GM19463 (cell line): ENCODE data around the gene SCFD2.
"Not testable (repeated sequence)": the region's sequence is repeated elsewhere in the genome, so short reads cannot be mapped to it uniquely, and the experiment has no call there.

Experiments used
- ATAC-seq: cut with Tn5 transposase; IDR thresholded peaks from one replicate; pipeline ENCODE4 v1.9.1; 2021; ENCODE audit warnings: mild to moderate bottlenecking, moderate library complexity; ENCODE audit not compliant: unreplicated experiment

Gene SCFD2

DNA sequence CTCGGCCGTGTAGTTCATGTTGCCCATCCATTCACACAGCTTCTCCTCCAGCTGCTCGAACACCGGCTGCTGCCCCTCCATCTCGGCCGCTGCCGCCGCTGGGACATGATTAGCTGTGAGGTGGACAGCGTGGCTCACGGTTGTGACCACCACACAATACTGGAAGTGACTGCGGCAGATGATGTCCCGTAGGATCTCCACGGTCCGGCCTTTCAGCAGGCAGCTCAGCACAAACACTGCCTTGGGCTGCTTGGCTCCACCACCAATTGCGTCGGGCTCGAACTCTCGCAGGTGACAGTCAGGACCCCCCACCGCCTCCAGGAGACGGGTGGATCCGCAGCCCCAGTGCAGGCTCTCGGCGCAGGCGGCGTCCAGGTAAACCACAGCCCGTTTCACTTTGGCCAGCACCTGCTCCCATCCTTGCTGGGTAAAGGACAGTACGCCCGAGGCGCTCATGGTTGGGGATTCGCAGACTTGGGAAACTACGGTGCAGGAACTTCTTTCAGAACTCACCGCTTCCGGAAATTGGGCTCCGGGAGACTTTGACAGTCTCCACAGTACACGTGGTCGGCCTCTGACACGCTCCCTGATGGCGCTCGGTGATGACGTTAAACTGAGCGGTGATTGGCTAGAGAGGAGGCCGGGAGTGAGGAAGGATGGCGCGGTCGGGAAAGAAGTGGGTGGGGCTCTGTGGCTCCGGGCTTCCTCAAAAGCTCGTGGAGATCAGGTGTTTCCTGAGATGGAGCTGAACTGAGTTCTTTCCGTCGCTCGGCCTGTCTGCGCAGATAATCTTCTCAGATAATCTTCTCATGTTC is at the start of gene SCFD2:
SCFD2 (minus strand) TSS at position 576 of the 815 bp plus-strand sequence.
- ATAC-seq: peak; percentile 99

GRCh38 chr4:53409479-53409878 is 43.6 kb upstream of the SCFD2 start:
- ATAC-seq: not testable (repeated sequence)

DNA sequence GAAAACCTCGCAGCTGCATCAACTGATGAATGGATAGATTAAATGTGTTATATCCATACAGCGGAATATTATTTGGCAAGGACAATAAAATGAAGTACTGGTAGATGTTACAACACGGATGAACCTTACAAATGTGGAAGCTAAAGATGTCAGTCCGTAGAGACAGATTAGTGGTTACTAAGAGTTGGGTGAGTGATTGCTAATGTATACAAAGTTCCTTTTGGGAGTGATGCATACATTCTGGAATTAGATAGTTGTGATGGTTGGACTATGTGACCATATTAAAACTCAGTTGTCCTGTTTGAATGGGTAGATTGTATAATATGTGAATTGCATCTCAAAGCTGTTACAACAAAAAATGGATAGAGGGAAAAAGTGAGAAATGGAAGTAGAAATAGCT is 14.4 kb upstream of the SCFD2 start:
- no peak for ATAC-seq

DNA sequence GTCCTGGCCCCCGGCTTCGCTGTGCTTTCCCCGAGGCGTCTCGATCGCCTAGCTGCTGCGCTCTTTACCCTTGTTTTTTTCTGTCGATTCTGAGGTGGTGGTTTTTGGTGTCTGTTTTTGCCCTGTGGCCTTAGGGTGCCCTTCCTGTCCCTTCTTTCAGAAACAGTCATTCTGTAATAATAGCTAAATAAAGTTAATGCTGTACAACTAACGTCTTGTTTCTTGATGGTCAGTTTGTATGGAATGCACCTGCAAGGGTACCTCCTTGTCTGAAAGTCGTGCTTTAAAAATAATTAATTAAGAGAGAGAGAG is 12.3 kb upstream of the SCFD2 start:
- ATAC-seq: peak; percentile 30

- ATAC-seq: peak; percentile 91
Measured at GRCh38 chr4:53377319-53378170, 11.7 kb upstream of the SCFD2 start, which contains the start of gene FIP1L1. TSS of gene FIP1L1 (plus strand) at chr4:53377641. CDS start at chr4:53377839, 198 bp downstream.

DNA sequence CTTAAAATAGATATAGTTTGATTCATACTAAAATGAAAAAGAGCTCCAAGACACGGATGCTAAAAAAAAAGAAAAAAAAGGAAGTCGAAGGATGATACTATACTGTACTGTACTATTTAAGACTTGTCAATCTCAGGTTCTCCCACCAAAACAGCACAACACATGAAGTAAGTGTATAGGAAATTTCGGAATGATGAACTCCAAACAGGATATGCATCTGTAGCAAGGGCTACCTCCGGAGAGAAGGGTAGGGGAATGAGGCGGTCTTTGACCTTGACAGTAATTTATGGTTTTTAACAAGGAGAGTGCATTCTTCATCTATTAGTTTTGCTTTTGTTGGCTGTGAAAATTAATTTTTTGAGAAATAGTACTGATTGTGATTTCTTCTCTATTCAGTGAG is 11.0 kb upstream of the SCFD2 start:
- no peak for ATAC-seq

DNA sequence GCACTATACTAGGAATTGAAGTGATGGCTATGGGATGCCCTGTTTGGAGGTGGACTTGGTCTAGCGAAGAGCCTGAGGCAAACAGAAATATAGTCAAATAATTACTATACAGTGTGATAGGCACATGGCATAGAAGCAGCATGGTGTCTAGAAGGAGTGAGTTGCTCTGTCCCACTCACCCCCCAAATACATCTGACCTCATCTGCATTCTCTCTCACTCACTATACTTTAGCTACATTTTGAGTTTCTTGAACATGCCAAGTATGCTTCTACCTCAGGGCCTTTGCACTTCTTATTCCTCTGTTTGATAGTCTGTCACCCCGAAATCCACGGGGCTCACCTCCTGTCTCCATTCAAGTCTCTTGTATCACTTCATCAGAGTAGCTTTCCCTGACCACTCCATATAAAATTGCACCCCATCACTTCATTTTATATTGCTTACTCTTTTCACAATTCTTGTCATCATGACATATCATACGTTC is 9.0 kb upstream of the SCFD2 start:
- no peak for ATAC-seq

DNA sequence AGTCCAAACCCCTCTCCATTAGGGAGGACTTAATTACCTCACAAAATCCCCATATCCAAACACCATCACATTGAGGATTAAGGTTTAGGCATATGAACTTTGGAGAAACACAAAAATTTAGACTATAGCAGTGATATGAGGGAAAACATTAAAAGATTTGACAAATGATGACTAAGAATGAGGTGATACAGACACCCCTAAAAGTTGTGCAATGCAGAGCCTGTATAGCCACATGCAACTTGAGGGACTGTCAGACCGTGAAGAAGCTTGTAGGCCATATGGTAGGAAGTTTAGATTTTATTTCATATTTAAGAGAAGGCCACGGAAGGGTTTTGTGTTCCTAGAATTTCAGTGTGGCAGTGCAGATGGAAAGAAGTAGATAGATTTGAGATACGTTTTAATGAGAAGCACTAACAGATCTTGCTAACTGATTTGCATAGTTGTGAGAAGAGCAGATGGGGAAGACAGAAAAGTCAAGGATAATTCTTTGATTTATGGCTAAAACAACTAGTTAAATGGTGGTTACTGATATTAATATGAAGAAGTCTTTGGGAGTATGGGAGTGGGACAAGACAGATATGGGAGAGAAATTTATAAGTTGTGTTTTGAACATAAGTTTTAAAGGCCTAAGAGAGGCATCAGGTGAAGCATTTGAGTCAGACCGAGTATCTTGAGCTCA is 6.1 kb upstream of the SCFD2 start:
- no peak for ATAC-seq

GRCh38 chr4:53371049-53371448 is 5.2 kb upstream of the SCFD2 start:
- ATAC-seq: no peak

DNA sequence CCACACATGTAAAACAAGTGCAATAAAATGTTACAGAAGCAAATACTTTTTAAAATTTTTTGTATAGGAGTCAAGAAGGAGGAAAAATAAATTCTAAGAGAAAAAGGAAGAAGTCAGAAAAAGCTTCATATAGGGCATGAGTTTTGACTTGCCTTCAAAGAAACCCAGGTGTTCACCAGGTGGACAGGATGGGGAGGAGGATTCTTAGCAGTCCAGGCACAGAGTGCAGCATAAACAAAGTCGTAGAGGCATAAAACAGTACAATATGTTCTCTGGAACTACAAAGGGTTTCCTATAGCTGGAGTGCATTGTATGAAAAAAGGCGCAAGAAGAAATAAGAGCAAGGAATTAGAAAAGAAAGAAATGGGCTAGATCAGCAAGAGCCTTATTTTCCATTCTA is 1.9 kb upstream of the SCFD2 start:
- no peak for ATAC-seq

DNA sequence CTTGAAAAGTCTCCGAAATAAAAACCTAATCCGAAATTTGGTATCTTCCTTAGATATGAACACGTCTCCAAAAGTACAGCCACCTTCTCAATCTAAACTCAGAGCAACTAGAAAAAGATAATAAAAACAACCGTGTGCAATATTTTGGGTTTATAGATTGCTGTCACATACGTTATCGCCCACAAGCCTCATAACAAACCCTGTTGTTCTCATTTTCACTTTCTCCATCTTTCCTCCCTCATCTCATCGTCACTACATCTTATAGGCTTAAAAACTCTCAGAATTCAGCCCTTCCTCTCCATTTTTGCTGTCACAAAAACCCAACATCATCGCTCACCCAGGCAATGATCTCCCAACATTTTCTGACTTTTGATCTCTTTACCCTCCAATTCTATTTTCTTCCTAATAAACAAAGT is 448 bp upstream of the SCFD2 start:
- ATAC-seq: no peak

GRCh38 chr4:53365121-53365485 is 758 bp downstream of the SCFD2 start:
- ATAC-seq: no peak

DNA sequence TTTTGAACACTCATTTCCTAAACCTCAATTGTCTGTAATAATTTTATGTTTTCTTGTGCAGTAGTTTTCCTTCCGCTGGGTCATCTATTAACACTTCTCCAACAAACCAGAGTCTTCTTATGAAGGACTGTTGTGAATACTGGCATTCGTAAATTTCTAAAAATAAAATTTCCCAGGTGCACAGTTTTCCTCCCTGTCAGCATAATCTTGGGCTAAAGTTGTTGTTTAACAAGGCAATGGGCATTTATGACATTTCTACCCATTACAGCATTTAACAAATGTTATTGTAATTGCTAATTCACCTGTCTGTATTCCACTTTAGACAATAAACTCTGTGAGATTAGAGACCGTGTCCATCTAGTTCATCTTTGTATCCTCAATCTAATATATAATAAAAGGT is 1.2 kb downstream of the SCFD2 start:
- ATAC-seq: no peak

- no peak for ATAC-seq
Measured at GRCh38 chr4:53362093-53362492, 3.8 kb downstream of the SCFD2 start.

- ATAC-seq: no peak
Measured at GRCh38 chr4:53361451-53361850, 4.4 kb downstream of the SCFD2 start.

- ATAC-seq: no peak
Measured at GRCh38 chr4:53355930-53356521, 9.8 kb downstream of the SCFD2 start.

- ATAC-seq: no peak
Measured at GRCh38 chr4:53354012-53354722, 11.7 kb downstream of the SCFD2 start.

DNA sequence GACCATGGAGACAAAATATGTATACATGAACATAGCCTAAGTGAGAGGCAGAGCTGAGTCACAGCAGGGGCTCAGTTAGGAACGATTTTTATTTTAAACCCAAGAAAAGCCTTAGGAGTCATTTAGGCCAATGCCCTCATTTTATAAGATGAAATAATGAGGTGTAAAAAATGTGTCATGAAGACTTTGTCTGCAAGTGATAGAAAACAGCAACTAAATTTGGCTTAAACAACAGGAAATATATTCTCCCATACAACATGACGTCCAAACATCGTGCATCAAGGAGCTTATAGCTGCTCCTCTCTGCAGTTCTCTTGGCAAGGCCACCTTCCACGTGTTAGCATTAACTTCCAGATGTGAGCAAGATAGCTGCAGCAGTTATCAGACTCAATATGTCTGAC is 16.8 kb downstream of the SCFD2 start:
- no peak for ATAC-seq

GRCh38 chr4:53348046-53348445 is 17.8 kb downstream of the SCFD2 start:
- ATAC-seq: no peak
